Left ventricle myocardium inferior (tissue), 1 donor: ENCODE measurements around the gene HES2. TPM values are rescaled to one million over a fixed set of nuclear protein-coding genes. Genes with fewer than 3 reads are reported as not detected.
"Not testable (repeated sequence)": the region's sequence is repeated elsewhere in the genome, so short reads cannot be mapped to it uniquely, and the experiment has no call there.

Experiments used
- DNase-seq: peaks from one replicate; pipeline ENCODE4 v3.0.0-alpha.2; 2020
- H3K27ac ChIP-seq: fragments of 200-600 bp; replicated peaks from 2 replicates; pipeline ENCODE4 v1.8.0; 2021
- H3K27me3 ChIP-seq: fragments of 200-600 bp; 2 replicates; pipeline ENCODE4 v1.8.0; 2021; ENCODE audit warnings: low read depth
- H3K36me3 ChIP-seq: fragments of 200-600 bp; 2 replicates; pipeline ENCODE4 v1.8.0; 2021
- H3K4me1 ChIP-seq: fragments of 200-600 bp; 2 replicates; pipeline ENCODE4 v1.8.0; 2021
- H3K4me3 ChIP-seq: fragments of 200-600 bp; 2 replicates; pipeline ENCODE4 v1.8.0; 2021; ENCODE audit warnings: mild to moderate bottlenecking, moderate library complexity
- H3K9me3 ChIP-seq: fragments of 200-600 bp; replicated peaks from 2 replicates; pipeline ENCODE4 v1.8.0; 2021
- intact Hi-C: fragments of 100-400 bp; cut with micrococcal nuclease; formaldehyde crosslinking; loops from one replicate; pipeline ENCODE4 v1.11.0; 2022
- total RNA-seq: library from RNA; stranded (reverse); fragmentation: NEBNext Ultra II Directional; extraction: Animal tissue kit (Norgen Biotek cat#: 25700); gene quantifications from one replicate; pipeline ENCODE4 v1.2.1, GENCODE V29; 2021
- TF ChIP-seq, protein P1 (sequence below): fragments of 200-600 bp; IDR thresholded peaks from 2 replicates; pipeline ENCODE4 v1.8.0; 2021; ENCODE audit warnings: antibody characterized with exemption, mild to moderate bottlenecking, borderline replicate concordance
- donor health status: DM: no; HTN: yes; CAD: no; lungs with severe emphysema.

Gene HES2
- total RNA-seq, 1 donor from 2014 or later: not detected

DNA sequence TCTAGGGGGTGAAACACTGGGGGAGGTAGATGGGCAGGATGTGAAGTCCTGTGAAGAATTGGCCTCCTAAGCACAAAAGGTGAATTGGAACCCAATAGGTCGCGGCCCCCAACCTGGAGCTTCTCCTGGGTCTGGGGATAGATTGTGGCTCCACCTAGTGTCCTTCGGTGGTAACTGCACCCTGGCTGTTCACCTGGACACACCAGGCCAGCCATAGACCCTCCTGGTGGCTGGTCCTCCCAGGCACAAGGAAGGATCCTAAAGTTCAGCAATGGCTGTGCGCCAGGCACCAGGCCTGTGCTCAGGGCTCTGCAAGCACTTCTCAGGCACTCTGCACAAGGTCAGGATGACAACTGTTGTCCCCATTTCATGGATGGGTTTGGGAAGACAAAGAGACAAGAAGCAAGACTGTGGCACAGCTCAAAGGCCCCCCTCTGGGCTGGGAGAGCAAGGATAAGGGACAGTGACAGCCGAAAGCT is 18.4 kb upstream of the HES2 start:
- intact Hi-C loops: no loop called here

DNA sequence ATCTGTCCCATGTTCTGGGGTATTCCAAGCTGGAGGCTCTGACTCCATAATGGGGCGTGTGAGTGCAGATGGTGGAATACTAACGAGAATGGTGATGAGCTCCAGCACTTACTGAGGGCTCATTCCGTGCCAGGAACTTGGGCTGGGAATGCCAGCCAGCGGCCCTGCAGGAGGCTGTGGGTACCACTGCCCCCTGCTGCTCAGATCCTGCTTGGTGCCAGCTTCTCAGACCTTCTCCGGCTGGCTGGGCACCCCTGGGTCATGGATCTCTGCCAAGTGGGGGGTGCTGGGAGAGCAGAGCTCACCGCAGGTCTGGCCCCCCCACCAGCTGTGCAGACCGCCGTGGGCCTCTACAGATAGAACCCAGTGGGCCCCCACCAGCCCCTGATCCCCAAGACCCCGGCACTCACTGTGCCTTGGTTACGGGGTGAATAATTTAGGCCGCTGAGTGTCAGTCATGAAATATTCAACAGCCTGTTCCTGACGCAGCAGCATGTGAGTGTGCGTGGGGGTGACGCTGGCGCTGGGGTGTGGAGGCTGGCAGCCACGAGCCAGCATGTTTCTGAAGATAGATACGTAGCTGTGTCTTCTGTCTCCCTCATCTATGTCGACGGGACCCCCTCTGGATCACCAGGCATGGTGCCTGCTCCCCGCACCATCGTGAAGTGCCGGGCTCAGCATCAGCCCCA is 17.4 kb upstream of the HES2 start:
- TF ChIP-seq, protein P1, sequence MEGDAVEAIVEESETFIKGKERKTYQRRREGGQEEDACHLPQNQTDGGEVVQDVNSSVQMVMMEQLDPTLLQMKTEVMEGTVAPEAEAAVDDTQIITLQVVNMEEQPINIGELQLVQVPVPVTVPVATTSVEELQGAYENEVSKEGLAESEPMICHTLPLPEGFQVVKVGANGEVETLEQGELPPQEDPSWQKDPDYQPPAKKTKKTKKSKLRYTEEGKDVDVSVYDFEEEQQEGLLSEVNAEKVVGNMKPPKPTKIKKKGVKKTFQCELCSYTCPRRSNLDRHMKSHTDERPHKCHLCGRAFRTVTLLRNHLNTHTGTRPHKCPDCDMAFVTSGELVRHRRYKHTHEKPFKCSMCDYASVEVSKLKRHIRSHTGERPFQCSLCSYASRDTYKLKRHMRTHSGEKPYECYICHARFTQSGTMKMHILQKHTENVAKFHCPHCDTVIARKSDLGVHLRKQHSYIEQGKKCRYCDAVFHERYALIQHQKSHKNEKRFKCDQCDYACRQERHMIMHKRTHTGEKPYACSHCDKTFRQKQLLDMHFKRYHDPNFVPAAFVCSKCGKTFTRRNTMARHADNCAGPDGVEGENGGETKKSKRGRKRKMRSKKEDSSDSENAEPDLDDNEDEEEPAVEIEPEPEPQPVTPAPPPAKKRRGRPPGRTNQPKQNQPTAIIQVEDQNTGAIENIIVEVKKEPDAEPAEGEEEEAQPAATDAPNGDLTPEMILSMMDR: peak; percentile 44
- H3K36me3 ChIP-seq, H3K4me3 ChIP-seq, H3K9me3 ChIP-seq, H3K27ac ChIP-seq, DNase-seq, intact Hi-C loops, H3K4me1 ChIP-seq: not testable (repeated sequence)
- H3K27me3 ChIP-seq: peaks cover 56% of the 10 kb centered on the region

More for the DNA sequence above, 18.4 kb upstream of the HES2 start:
- Histone ChIP-seq H3K4me3 (no peak overlapping the region), H3K27me3 (peaks cover 59% of the 10 kb centered on the region), H3K27ac (no peak overlapping the region), H3K9me3 (no peaks in the 10 kb centered on the region), H3K36me3 (no peaks in the 10 kb centered on the region), H3K4me1 (peaks cover 8% of the 10 kb centered on the region)
- TF ChIP-seq, protein P1: peak; percentile 97
- peak; percentile 52 for DNase-seq

DNA sequence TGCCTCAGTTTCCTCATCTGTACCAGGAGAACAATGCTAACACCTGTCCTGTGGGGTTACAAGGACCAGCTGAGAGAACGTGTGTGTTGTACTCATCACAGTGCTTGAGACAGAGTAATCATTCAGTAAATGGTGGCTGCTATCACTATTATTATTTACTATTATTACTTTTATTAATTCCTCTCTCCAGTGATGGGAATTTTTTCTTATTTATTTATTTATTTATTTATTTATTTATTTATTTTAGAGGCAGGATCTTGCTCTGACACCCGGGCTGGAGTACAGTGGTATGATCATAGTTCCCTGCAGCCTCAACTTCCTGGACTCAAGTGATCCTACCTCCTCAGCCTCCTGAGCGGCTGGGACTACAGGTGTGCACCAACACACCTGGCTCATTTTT is 16.6 kb upstream of the HES2 start:
- H3K4me3 ChIP-seq, H3K9me3 ChIP-seq, H3K4me1 ChIP-seq, intact Hi-C loops, H3K36me3 ChIP-seq, DNase-seq, H3K27ac ChIP-seq: not testable (repeated sequence)
- H3K27me3 ChIP-seq: peaks cover 50% of the 10 kb centered on the region

DNA sequence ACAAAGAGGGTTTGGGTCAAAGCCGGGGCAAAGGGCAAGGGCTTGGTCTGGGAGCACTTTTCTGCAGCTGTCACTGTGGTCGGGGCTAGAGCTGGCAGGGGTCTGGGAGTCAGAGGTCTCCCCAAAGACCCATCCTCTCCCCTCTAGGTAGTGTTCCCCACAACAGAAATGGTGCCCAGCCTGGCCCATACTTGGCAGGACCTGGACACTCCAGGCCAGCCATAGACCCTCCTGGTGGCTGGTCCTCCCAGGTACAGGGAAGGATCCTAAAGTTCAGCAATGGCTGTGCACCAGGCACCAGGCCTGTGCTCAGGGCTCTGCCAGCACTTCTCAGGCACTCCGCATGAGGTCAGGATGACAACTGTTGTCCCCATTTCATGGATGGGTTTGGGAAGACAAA is 15.8 kb upstream of the HES2 start:
- H3K27me3 ChIP-seq: peaks cover 50% of the 10 kb centered on the region
- no peak for DNase-seq

DNA sequence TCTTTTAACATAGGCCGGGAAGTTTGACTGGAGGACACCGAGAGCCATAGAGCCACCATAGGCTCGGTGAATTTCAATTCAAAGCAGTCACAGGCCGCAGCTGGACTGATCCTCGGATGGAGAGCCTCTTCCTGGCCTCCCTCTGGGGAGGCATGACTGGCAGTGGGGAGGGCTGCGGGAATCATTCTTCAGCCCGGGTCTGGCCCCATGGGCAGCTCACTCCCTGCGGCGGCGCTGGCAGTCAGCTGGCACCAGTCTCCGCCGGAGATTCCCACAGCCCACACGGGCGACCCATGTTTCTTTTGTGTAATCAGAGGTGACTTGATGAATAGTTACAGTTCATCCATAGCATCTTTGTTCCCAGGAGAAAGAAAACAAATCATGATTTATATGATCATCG is 15.4 kb upstream of the HES2 start:
- intact Hi-C loops: no loop called here
- Histone ChIP-seq H3K4me1 (peaks cover 2% of the 10 kb centered on the region), H3K4me3 (no peak overlapping the region), H3K27ac (no peak overlapping the region), H3K36me3 (no peaks in the 10 kb centered on the region), H3K9me3 (no peaks in the 10 kb centered on the region), H3K27me3 (peaks cover 50% of the 10 kb centered on the region)
- DNase-seq: no peak
- TF ChIP-seq, protein P1: no peak

More for the DNA sequence above, 15.8 kb upstream of the HES2 start:
- intact Hi-C loops: no loop called here
- Histone ChIP-seq H3K27ac (no peak overlapping the region), H3K4me1 (peaks cover 6% of the 10 kb centered on the region), H3K36me3 (no peaks in the 10 kb centered on the region), H3K9me3 (no peaks in the 10 kb centered on the region), H3K4me3 (no peak overlapping the region)
- TF ChIP-seq, protein P1: no peak

DNA sequence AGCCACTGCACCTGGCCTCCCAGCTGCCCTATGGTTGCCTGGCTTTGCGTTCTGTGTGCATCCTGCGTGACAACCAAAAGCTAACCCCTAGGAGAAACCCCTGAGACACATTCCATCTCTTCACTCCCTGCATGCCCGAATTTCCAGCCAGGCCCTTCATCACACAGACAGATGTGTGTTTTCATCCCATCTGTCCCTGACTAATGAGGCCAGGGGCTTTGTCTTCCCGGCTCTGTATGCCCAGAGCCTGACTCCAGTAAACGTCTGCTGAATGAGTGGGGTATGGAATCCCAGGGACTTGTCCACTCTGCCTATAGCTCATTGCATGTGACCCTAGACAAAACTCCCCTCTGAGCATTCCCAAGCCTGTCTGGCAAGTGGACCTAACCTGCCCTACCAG is 14.5 kb upstream of the HES2 start:
- H3K27ac ChIP-seq: no peak overlapping the region
- DNase-seq: no peak
- H3K27me3 ChIP-seq: peaks cover 50% of the 10 kb centered on the region
- no peak overlapping the region for H3K4me3 ChIP-seq
- TF ChIP-seq, protein P1: no peak
- no peaks in the 10 kb centered on the region for H3K9me3 ChIP-seq
- H3K4me1 ChIP-seq: peaks cover 7% of the 10 kb centered on the region
- intact Hi-C loops: no loop called here
- no peaks in the 10 kb centered on the region for H3K36me3 ChIP-seq

DNA sequence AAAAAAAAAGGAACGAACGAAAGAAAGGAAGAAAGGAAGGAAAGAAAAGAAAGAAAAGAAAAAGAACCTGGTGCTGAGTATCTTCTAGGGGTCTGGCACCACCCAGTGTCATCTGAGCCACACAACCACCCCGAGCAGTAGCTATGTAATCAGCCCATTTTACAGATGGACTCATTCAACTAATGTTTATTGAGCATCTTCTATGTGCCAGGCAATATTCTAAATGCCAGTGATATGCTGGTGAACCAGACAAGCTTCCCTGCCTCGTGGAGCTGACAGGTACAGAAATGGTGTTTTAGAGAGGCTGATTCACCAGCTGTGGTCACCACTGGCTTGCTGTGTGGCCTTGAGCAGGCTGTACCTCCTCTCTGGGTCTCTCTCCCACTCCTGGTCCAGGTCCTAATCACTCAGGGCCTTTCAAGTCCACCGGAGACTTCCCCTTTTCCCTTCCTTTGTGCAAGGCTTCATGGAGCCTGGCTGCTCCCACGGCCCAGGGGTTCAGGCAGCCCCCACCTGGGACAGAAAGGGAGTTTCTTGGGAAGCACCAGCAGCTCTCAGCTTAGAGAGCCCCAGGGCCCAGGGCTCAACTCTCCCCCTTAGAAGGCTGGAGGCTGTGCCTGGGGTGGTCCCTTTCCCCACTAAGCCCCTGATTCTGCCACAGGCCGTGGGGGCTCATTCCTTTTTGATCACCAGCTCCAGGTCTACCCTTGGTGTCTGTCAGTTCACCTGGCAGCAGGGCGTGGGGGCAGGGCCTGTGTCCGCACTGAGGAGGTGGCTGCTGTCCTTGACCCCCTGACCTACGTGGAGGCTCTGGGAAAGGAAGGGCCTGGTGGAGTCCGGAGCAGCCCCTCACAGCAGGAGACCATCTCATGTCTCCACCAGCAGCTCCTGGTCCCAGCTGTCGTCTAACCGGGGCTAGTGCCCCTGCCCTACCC is 12.2 kb upstream of the HES2 start:
- H3K4me1 ChIP-seq: not testable (repeated sequence)

More for the DNA sequence above, 12.2 kb upstream of the HES2 start:
- intact Hi-C loops, H3K4me3 ChIP-seq, H3K27ac ChIP-seq, DNase-seq, H3K36me3 ChIP-seq, H3K9me3 ChIP-seq: not testable (repeated sequence)
- peaks cover 50% of the 10 kb centered on the region for H3K27me3 ChIP-seq
